H4 (cell line): ENCODE measurements around the gene HEATR1. TPM values are rescaled to one million over a fixed set of nuclear protein-coding genes. Genes with fewer than 3 reads are reported as not detected.
"Not testable (repeated sequence)": the region's sequence is repeated elsewhere in the genome, so short reads cannot be mapped to it uniquely, and the experiment has no call there.

Source experiments
- DNase-seq: peaks from one replicate; pipeline ENCODE4 v3.0.0-alpha.2; 2015; ENCODE audit warnings: low spot score
- total RNA-seq: library from RNA; depleted of rRNA; stranded (reverse); fragments of >200 nt; shearing (Covaris generic); gene quantifications from 2 replicates; pipeline ENCODE4 v1.2.3, GENCODE V29; 2014

HEATR1 gene
- total RNA-seq, 1 experiment from 2014 or later = 27.5 TPM

DNA sequence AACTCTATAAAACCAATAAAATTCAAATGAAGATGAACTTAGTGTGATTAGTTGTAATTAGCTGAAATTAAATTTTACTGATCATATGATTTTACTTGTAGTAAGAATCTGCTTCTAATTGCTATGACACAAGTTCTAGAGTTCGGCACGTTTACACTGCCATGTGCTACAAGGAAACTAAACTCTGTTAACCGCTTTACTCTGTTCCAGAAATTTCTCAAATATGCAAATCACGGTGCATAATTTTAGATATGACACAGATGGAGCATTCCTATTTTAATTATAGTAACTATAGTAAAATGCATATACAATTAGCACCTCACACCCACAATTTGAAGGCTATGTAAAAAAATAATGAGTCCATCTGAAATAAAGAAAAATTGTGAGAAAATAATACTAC, 14.8 kb downstream of the HEATR1 start:
- DNase-seq = no peak

DNA sequence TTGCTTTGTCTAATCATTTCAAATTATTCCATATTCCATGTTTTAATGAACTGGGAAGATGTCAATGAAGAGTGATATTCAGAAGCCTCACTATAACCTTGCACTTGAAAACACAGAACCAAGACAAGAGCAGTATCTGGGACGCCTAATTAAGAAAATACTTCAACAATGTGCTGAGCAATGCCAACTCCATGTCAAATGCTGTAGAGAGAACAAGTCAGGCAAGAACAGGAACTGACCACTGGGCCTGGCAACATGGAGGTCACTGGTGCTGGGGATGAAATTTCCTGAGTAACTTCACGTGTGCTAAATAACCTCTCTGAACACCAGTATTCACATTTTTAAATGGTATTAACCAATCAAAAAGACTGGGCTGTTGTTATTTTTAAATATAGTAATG, 22.8 kb downstream of the HEATR1 start:
- no peak for DNase-seq

DNA sequence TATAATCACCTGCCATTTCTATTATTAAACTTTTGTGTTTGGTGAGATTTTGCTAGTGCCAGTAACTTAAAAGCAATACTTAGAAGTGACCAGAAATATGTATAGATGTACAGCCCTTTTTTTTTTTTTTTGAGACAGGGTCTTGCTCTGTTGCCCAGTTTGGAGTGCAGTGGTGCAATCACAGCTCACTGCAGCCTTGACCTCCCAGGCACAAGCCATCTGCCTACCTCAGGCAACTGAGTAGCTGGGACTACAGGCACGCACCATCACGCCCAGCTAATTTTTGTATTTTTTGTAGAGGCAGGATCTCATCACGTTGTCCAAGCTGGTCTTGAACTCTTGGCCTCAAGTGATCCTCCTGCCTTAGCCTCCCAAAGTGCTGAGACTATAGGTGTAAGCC, 23.9 kb downstream of the HEATR1 start:
- not testable (repeated sequence) for DNase-seq

DNA sequence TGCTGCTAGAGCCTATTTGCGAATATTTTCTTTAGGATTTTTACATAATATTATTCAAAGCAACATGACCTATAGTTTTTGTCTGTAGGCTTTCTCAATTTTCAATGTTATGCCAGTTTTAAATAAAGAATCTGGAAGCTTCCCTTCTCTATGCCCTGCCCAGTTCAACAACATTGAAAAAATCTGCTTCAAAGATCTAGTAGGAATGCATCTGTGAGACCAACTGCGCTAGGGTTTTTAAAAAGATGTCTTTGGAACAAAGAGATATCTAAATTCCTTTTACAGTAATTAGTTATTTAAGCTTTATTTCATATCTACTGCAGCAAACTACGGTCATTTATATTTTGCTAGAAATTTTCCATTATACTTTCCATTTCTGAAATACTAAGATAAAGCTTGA, 25.7 kb downstream of the HEATR1 start:
- no peak for DNase-seq

DNA sequence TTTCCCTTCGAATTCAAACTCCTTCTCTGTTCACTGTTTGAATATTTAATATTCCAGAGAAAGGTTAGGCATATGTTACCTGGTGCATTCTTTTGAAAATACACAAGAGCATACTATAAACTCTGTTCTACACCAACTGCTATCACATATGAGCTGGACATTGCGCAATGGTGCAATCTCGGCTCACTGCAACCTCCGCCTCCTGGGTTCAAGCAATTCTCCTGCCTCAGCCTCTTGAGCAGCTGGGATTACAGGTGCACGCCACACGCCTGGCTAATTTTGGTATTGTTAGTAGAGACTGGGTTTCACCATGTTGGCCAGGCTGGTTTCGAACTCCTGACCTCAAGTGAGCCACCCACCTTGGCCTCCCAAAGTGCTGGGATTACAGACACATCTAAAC, 27.3 kb downstream of the HEATR1 start:
- DNase-seq = not testable (repeated sequence)

DNA sequence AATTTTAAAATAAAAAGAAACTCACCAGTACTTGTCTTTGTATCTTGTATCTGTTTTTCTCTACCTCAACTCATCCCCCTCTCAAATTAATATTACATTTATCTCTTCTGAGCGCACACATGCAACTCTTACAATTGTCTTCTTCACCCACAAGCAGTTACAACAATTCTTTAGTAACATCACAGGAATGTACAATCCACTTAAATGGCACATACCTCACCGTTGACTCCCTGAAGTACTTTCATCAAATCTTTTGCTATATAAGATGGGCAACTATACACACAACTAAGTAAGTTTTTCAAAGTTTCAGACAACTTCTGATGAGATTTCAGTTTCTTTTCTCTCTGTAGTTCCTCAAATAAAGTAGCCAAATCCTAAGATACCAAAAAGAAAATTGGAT, 28.3 kb downstream of the HEATR1 start:
- DNase-seq = no peak

DNA sequence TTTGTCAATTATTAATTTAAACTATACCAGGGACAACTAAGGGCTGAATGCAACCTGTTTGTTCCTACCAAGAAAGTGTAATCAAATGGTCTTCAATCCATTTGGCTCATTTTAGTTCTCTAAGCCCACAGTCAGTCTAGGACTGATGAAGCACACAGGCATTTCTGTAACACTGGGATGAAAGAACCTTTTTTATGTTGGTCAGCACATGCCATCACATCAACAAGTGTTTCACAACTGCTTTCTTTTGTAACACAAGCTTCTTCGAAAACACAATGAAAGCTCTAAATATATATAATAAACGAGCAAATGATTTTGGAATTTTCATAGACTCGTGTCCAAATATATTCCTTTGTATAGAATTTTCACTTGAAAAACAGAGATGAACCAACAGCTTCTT, 28.8 kb downstream of the HEATR1 start:
- DNase-seq = no peak

DNA sequence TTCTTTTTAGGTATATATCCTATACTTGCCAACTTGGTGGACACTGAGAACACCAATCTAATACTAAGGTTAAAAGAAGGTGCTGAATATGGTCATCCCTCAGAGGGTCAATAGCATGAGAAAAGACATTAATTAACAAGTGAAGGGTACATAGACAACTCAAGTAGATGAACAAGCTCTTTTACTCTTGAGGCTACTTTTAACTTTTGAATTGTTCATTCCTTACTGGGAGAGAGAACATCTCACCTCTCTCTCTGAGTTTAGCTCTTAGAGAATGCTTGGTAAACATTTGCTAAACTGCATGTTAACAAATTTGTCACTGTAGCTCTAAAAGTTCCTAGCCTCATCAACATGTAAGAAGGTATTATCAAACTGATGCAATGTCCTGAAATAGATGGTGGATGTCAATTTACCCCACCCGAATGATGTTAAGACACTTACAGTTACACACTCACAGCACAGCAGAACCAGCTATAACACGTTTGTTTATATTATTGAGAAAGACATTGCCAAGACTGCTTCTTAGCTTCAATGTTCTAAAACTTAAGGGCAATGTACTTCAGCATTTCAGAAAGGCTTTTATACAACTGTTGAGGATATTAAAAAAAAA, 35.9 kb downstream of the HEATR1 start:
- no peak for DNase-seq

DNA sequence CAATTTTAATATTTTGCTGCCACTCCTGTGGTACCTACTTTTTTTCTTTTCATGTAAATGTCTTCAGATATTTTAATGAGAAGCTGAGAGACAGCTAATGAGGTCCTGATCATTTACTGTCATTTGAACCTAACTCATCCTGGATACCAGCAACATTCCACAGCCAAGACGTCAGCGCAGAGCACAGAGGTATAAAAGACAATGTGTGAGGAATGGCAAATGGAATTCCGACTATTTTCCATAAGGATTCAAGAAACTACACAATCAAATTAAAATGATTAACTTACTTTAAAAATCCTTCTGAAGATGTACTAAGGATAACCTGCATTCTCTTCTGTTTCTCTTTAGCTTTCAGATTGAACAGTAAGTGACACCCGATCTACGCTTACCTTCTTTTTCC, 38.8 kb downstream of the HEATR1 start:
- DNase-seq = no peak

DNA sequence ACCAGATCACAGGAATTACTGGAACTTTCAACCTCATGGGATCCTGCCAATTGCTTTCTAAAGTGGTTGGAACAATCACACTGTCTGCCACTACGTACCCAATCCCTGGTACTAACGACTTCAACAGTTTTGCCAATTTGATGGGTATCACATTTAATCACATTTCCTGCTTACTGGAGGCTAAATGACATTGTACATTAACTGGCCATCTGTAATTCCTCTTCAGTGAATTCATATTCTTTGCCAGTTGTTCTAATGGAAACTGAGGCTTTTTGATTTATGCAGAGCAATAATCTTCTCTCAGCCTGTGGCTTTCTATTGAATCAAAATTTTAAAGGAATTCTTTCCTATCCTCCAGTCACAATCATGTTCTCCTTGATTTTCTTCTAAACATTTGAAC, 42.3 kb downstream of the HEATR1 start:
- DNase-seq = no peak

DNA sequence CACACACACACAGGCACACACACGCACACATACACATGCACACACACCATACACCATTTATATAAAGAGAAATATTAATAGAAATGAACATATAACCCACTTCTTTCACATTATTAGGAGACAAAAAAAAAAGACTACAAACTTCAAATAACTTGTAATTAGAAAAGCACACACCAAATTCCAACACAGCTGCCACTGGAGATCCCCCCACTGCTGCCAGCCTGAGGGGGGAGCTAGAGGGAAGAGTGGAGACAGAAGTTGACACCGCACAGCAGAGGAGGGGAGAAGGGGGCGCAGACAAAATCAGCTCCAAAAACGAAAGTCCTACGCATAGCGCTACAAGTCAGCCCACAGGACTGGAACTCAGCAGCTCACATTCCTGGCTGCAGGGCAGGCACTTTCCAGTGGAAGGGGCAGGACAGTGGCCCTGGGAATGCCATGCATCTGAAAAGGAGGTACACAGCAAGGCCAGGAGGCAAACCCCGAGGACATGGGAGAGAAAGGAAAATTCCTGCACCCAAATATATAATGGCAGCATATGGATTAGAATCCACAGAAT, 44.0 kb downstream of the HEATR1 start:
- DNase-seq = no peak

DNA sequence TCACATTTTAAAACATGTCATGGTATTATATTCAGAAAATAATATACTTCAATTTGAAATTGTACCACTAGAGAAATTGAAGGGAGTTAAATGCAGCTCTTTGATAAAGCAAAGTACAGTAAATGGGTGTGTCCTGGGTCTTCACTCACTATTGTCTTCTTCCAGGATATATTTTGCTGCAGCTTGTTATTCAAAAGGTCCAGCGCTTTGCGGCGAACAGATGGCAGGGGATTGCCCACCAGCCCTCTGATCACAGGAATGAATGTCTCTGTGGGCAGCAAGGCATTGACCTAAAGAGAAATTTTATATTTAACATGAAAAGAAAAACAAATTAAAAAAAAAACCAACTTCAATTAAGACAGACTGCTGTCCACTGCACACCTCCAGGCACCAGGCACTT, 45.5 kb downstream of the HEATR1 start:
- DNase-seq = no peak

DNA sequence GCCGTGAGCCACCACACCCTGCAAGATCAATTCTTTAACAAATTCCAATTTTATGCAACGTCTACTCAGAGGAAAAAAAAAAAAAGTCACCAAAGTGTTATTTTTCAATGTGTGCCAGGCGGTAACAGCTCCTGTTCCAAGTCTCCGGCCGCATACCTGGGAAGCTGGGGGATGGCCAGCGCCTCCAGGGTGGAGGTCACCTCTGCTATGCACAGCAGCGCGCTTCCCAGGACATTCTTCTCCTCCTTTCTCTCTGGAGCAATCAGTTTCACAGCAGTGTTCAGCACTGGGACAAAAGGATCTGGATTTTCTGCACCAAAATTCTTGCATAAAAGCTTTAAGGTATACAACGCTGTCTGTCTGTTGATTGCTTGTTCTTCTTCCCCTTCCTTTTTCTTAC, 46.2 kb downstream of the HEATR1 start:
- no peak for DNase-seq

DNA sequence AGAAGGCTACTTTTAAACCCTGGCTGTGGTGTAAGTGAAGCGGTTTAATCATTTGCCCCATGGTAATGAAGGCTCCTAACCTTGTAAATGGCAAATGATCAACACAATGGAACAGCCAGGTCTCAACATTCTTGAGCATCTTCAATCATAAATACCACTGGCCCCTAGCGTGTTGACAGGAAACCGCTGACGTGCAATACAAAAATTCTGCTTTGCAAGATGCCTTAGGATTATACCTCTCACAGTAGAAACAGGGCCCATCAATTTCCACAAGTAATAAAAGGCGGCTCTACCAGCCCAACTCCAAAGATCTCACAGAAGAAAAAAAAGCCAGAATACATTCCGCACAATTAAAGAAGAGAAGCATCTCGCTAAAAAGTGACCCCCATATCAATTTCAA, 47.7 kb downstream of the HEATR1 start:
- DNase-seq = no peak

DNA sequence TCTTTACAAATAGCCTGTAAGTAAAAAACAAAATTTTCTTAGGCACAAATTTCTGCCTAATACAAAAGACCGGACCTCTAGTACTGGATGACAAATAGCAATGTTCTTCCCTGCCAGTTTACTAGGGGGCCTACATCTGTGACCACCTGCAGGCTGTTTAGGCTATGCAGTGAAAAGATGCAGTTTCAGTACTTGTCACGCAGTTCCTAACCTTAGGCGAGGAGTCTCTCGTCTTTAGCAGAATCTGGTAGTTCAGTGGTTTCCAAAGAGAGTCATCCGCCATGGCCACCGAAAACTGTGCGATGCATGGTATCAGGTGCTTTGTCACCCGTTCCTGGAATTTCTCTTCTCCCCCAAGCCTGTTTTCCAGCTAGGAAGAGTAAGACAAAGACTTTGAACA, 50.9 kb downstream of the HEATR1 start:
- no peak for DNase-seq

DNA sequence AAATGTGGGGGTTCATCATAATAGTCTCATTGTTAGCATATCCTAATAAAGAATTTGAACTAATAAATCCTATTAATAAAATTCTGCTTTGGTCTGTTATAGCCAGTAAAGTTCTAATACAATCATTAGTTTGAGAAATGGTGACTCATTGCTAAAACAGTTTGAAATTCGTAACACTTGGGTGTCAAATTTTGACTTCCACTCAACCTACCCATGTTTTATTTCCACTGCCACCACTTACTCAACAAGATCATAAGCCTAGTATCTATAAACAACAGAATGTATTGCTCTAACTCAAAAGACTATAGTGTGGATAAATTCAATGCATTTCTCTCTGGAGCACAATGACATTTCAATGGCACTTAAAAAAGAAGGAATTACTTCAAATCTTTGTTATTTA, 51.4 kb downstream of the HEATR1 start:
- no peak for DNase-seq

DNA sequence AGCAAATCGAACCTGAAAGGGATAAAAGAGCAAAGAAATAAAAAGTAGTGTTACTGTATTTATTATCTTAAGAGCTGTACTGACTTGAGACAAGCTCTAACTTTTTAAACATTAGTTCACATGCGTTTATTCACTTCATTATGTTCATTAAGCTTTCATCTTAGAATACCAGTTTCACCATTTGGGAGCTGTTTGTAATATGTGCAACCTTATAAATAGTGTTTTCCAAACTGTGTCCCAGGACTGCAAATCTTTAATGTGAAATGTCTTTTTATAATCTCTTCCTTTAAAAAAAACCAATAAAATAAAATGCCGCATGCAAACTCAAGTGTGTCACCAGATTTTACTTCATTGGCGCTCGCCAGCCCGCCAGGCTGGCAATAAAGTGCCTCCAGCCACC, 52.2 kb downstream of the HEATR1 start:
- no peak for DNase-seq

DNA sequence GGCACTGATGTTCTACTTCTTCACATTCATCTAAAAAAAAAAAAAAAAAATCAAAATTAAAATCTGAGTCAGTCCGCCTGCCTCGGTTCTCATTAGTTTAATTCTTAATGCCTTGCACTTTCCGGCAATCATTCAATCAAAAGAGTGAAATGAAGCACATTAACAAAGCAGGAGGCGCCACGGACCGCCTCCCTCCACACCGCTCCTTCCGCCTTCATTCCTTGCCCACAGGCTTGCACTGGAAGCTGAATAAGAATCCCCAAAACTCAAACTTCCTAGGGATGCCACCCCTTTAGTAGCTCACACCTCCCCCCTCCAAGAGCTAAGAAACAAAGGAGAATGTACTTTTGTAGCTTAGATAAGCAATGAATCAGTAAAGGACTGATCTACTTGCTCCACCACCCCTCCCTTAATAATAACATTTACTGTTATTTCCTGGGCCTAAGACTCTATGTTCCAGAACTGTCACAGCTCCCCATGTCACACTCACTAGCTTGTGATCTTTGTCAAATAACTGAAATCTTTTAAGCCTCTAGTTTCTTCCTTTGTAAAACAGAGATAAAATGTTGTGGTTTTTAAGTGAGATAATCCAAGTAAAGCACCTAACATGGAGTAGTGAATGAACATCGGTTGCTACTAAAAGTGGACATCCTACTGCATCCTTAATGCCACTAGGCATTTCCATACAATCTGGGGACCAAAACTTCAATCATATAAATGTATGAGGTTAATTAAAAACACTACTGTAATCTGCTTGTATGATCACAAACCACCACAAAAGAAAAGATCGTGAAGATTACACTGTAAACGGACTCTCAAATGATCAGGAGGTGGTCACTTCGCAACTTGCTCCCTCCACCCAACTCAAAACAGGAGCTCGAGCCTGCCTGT, 53.1 kb downstream of the HEATR1 start:
- no peak for DNase-seq

DNA sequence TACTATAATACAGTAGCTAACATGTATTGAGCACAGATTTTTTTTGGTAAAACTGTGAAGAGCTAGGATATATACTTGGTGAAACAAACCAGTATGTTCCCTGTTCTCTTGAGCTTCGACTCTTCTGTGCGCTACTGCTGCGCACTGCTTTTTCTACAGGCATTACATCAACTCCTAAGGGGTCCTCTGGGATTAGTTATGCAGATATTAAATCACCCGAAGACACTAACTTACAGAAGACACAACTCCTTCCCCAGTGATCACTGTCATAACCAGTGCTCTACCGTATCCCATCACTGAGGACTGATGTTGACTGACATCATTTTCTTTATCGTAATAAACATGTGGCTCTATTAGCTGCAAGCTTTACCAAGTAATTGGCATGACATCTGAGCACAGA, 55.9 kb downstream of the HEATR1 start:
- no peak for DNase-seq

DNA sequence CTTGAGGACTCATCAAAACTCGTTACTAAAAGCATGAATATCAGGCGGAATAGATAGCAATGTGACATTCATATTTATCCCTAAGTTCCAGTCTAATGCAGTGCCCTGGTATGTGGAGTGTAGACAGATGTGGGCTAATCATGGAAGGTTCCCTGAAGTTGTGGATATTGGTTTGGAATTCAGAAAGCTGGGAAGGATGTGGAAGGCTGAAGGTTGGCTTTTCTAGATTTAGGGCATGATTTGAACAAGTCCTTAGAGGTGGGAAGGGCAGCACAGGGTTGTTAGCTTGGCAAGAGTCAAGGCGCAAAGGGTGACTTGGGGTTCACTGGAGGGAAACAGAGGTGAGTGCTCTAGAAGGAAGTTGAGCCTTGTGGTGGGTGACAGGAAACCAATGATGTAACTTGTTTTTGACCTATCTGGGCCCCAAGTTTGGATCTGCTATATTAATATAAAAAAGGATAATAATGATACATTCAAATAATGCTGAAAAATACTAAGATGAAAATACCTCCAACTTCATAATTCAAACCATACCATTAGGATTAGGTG, 58.6 kb downstream of the HEATR1 start:
- DNase-seq = no peak

DNA sequence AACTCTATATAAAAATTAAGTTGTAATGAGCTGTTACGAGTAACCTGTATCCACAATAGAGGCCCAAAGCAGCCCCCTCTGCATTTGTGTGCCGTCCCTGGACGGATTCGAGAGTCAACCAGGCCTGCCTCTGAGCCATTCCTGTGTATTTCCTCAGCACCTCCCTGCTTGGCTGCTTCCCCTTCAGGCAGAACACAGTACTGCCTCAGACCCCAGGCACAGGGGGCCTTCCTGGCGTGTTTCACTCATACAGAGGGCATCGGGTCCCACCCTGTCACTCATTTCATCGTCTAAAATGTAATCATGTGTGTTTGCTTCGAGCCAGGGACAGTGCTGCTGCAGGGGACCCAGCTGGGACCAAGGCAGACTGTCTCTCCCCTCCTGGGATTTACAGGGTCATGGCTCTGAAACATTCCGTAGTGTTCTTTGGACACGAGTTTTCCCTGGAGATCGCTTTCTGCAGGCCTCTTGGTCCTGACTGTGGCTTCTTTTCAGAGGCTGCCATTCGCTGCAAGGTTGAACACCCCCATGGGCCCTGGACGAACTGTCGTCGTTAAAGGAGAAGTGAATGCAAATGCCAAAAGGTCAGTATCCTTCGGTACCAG, 61.1 kb downstream of the HEATR1 start:
- no peak for DNase-seq

DNA sequence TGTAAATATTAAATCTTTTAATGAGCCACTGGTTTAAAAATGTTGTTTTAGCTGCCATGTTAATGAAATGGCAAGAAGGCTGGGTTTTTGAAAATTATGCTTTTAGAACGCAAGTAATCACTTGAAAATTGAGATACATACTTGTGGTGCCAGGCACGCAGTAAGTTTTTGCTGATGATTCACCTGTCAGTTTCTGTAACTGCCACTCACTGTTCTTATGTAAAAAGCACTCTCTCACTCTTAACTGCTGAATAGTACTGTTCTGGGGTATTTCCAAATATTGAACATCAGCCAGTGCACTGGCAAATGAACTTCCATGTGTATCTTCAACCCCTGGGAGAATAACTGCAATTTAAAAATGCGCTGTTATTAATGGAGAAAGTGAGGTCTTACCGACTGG, 62.6 kb downstream of the HEATR1 start:
- DNase-seq = no peak
